ENCODE data around the gene RAD51AP1. TPM values are rescaled to one million over a fixed set of nuclear protein-coding genes. Genes with fewer than 3 reads are reported as not detected.

The RAD51AP1 gene
- total and polyA plus RNA-seq, 5 donors from 2014 or later = 1.1 to 5.7 (median 2.3) TPM

GRCh38 chr12:4595881-4596280 lies 57.2 kb downstream of the RAD51AP1 start:
- H3K4me3 ChIP-seq (ENCODE audit: low read depth, low read length) = no peak overlapping the region
- Mint-ChIP-seq H3K36me3 (no peaks in the 10 kb centered on the region), H3K27ac (no peak overlapping the region), H3K9me3 (no peaks in the 10 kb centered on the region), H3K27me3 (no peaks in the 10 kb centered on the region), H3K4me3 (no peak overlapping the region), H3K4me1 (no peaks in the 10 kb centered on the region)
- no peaks in the 10 kb centered on the region for H3K27me3 ChIP-seq (ENCODE audit: control insufficient read depth, insufficient read depth, low read length)
- no peaks in the 10 kb centered on the region for H3K36me3 ChIP-seq (ENCODE audit: control insufficient read depth, insufficient read depth, low read length)
- no peaks in the 10 kb centered on the region for H3K9me3 ChIP-seq (ENCODE audit: control insufficient read depth in 2 of 2, low read length in 2 of 2)
- DNase-seq (no peak), ATAC-seq (ENCODE audit: low read depth in 2 of 2) (no peak)
- H3K4me1 ChIP-seq (ENCODE audit: control insufficient read depth, insufficient read depth, low read length, poor library complexity, severe bottlenecking) = no peaks in the 10 kb centered on the region
- no peak overlapping the region for H3K27ac ChIP-seq (ENCODE audit: insufficient read depth, low read length, poor library complexity, severe bottlenecking)

GRCh38 chr12:4603421-4603820 lies 64.7 kb downstream of the RAD51AP1 start:
- H3K4me3 ChIP-seq (ENCODE audit: low read depth, low read length) = no peak overlapping the region
- peaks cover 7% of the 10 kb centered on the region for H3K4me1 ChIP-seq (ENCODE audit: control insufficient read depth, insufficient read depth, low read length, poor library complexity, severe bottlenecking)
- H3K27ac ChIP-seq (ENCODE audit: insufficient read depth, low read length, poor library complexity, severe bottlenecking) = no peak overlapping the region
- Mint-ChIP-seq H3K4me1 (peaks cover 19 to 33% (median 20%) of the 10 kb centered on the region in 4 donors), H3K36me3 (peaks cover 4% of the 10 kb centered on the region), H3K9me3 (no peaks in the 10 kb centered on the region), H3K4me3 (peak overlapping the region in 2 of 4 donors; percentile 21 to 80), H3K27me3 (peaks cover 8% of the 10 kb centered on the region), H3K27ac (no peak overlapping the region)
- no peaks in the 10 kb centered on the region for H3K36me3 ChIP-seq (ENCODE audit: control insufficient read depth, insufficient read depth, low read length)
- H3K9me3 ChIP-seq (ENCODE audit: control insufficient read depth in 2 of 2, low read length in 2 of 2) = no peaks in the 10 kb centered on the region
- ATAC-seq (ENCODE audit: low read depth in 2 of 2) = no peak
- H3K27me3 ChIP-seq (ENCODE audit: control insufficient read depth, insufficient read depth, low read length) = no peaks in the 10 kb centered on the region
- DNase-seq = no peak

GRCh38 chr12:4603946-4604345 lies 65.3 kb downstream of the RAD51AP1 start:
- no peak overlapping the region for H3K4me3 Mint-ChIP-seq
- ATAC-seq (ENCODE audit: low read depth in 2 of 2) (no peak), DNase-seq (no peak)
- H3K27me3 Mint-ChIP-seq = peaks cover 8% of the 10 kb centered on the region
- no peaks in the 10 kb centered on the region for H3K9me3 ChIP-seq (ENCODE audit: control insufficient read depth in 2 of 2, low read length in 2 of 2)
- no peak overlapping the region for H3K4me3 ChIP-seq (ENCODE audit: low read depth, low read length)
- peaks cover 19 to 37% (median 22%) of the 10 kb centered on the region in 4 donors for H3K4me1 Mint-ChIP-seq
- H3K36me3 Mint-ChIP-seq = peaks cover 4% of the 10 kb centered on the region
- H3K36me3 ChIP-seq (ENCODE audit: control insufficient read depth, insufficient read depth, low read length) = no peaks in the 10 kb centered on the region
- H3K4me1 ChIP-seq (ENCODE audit: control insufficient read depth, insufficient read depth, low read length, poor library complexity, severe bottlenecking) = peaks cover 7% of the 10 kb centered on the region
- H3K27me3 ChIP-seq (ENCODE audit: control insufficient read depth, insufficient read depth, low read length) = no peaks in the 10 kb centered on the region
- H3K27ac Mint-ChIP-seq = no peak overlapping the region
- H3K9me3 Mint-ChIP-seq = no peaks in the 10 kb centered on the region
- no peak overlapping the region for H3K27ac ChIP-seq (ENCODE audit: insufficient read depth, low read length, poor library complexity, severe bottlenecking)

DNA sequence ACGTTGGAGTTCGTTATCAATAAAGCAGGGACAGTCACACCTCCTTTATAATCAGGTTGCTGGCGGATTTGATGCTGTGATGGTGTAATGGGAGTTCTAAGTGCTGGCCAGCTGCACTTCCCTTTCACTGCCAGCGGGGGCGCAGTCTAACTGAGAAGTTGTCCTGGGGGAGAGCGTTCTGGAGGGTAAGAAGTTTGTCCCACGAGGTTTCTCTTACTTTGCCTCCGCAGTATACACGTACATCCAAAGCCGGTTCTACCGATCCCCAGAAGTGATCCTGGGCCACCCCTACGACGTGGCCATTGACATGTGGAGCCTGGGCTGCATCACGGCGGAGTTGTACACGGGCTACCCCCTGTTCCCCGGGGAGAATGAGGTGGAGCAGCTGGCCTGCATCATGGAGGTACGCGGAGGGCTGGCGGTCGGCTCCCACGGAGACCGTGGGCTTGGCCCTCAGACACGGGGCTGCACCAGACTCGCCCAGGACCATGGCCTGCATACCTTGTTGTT lies 66.0 kb downstream of the RAD51AP1 start:
- Histone ChIP-seq H3K4me3 (ENCODE audit: low read depth, low read length) (peak overlapping the region; percentile 95), H3K27ac (ENCODE audit: insufficient read depth, low read length, poor library complexity, severe bottlenecking) (peak overlapping the region; percentile 39), H3K36me3 (ENCODE audit: control insufficient read depth, insufficient read depth, low read length) (no peaks in the 10 kb centered on the region), H3K27me3 (ENCODE audit: control insufficient read depth, insufficient read depth, low read length) (no peaks in the 10 kb centered on the region), H3K4me1 (ENCODE audit: control insufficient read depth, insufficient read depth, low read length, poor library complexity, severe bottlenecking) (peaks cover 7% of the 10 kb centered on the region), H3K9me3 (ENCODE audit: control insufficient read depth in 2 of 2, low read length in 2 of 2) (no peaks in the 10 kb centered on the region)
- Mint-ChIP-seq H3K36me3 (peaks cover 4% of the 10 kb centered on the region), H3K4me1 (peaks cover 19 to 38% (median 24%) of the 10 kb centered on the region in 4 donors), H3K9me3 (no peaks in the 10 kb centered on the region), H3K27me3 (peaks cover 8% of the 10 kb centered on the region), H3K27ac (peak overlapping the region; percentile 86 to 97 (median 91)), H3K4me3 (peak overlapping the region; percentile 92 to 98 (median 95))
- peak; percentile 63 to 90 (median 78) for DNase-seq
- ATAC-seq (ENCODE audit: low read depth in 2 of 2) = peak; percentile 96 to 98

- H3K36me3 ChIP-seq (ENCODE audit: control insufficient read depth, insufficient read depth, low read length) = peaks cover 13% of the 10 kb centered on the region
- H3K9me3 ChIP-seq (ENCODE audit: control insufficient read depth in 2 of 2, low read length in 2 of 2) = no peaks in the 10 kb centered on the region
- H3K4me1 ChIP-seq (ENCODE audit: control insufficient read depth, insufficient read depth, low read length, poor library complexity, severe bottlenecking) = peaks cover 7% of the 10 kb centered on the region
- Mint-ChIP-seq H3K36me3 (peaks cover 4% of the 10 kb centered on the region), H3K4me3 (peak overlapping the region in 3 of 4 donors; percentile 32 to 94 (median 56)), H3K4me1 (peaks cover 19 to 41% (median 24%) of the 10 kb centered on the region in 4 donors), H3K27ac (peak overlapping the region in 1 of 3 donors; percentile 15), H3K27me3 (peaks cover 4% of the 10 kb centered on the region), H3K9me3 (no peaks in the 10 kb centered on the region)
- H3K27ac ChIP-seq (ENCODE audit: insufficient read depth, low read length, poor library complexity, severe bottlenecking) = no peak overlapping the region
- H3K4me3 ChIP-seq (ENCODE audit: low read depth, low read length) = no peak overlapping the region
- ATAC-seq (ENCODE audit: low read depth in 2 of 2) (no peak), DNase-seq (no peak)
- H3K27me3 ChIP-seq (ENCODE audit: control insufficient read depth, insufficient read depth, low read length) = no peaks in the 10 kb centered on the region
Measured at GRCh38 chr12:4607056-4607455, 68.4 kb downstream of the RAD51AP1 start.

GRCh38 chr12:4609071-4609470 lies 70.4 kb downstream of the RAD51AP1 start:
- Mint-ChIP-seq H3K4me1 (peaks cover 19 to 41% (median 24%) of the 10 kb centered on the region in 4 donors), H3K4me3 (peak overlapping the region in 1 of 4 donors; percentile 31), H3K27me3 (no peaks in the 10 kb centered on the region), H3K36me3 (peaks cover 19% of the 10 kb centered on the region), H3K9me3 (no peaks in the 10 kb centered on the region), H3K27ac (peak overlapping the region in 1 of 3 donors; percentile 34)
- no peaks in the 10 kb centered on the region for H3K9me3 ChIP-seq (ENCODE audit: control insufficient read depth in 2 of 2, low read length in 2 of 2)
- peaks cover 30% of the 10 kb centered on the region for H3K36me3 ChIP-seq (ENCODE audit: control insufficient read depth, insufficient read depth, low read length)
- H3K27ac ChIP-seq (ENCODE audit: insufficient read depth, low read length, poor library complexity, severe bottlenecking) = no peak overlapping the region
- H3K27me3 ChIP-seq (ENCODE audit: control insufficient read depth, insufficient read depth, low read length) = no peaks in the 10 kb centered on the region
- peaks cover 7% of the 10 kb centered on the region for H3K4me1 ChIP-seq (ENCODE audit: control insufficient read depth, insufficient read depth, low read length, poor library complexity, severe bottlenecking)
- no peak for ATAC-seq (ENCODE audit: low read depth in 2 of 2)
- H3K4me3 ChIP-seq (ENCODE audit: low read depth, low read length) = no peak overlapping the region
- DNase-seq = no peak

Other genes with a start within 250 kb of the RAD51AP1 start
- 13.3 TPM for gene TIGAR, start 217.7 kb upstream of the RAD51AP1 start, total RNA-seq
- 1 to 10 TPM; 2.1 to 7.1 (median 5.6) TPM for gene TIGAR, start 217.7 kb upstream of the RAD51AP1 start, polyA plus RNA-seq
- not detected for gene FGF23, start 159.2 kb upstream of the RAD51AP1 start, total RNA-seq
- gene FGF23, start 159.2 kb upstream of the RAD51AP1 start, polyA plus RNA-seq = not detected
- not detected for gene FGF6, start 93.1 kb upstream of the RAD51AP1 start, total RNA-seq
- gene FGF6, start 93.1 kb upstream of the RAD51AP1 start, polyA plus RNA-seq = not detected
- gene DYRK4, start 23.3 kb downstream of the RAD51AP1 start, total RNA-seq = 11.4 TPM
- 10 to 100 TPM; 33.2 to 43.1 (median 37.7) TPM for gene DYRK4, start 23.3 kb downstream of the RAD51AP1 start, polyA plus RNA-seq
- gene AKAP3, start 110.2 kb downstream of the RAD51AP1 start, total RNA-seq = 1.5 TPM
- gene AKAP3, start 110.2 kb downstream of the RAD51AP1 start, polyA plus RNA-seq = 1 to 10 TPM in 2 of 4 donors, under 1 TPM in 2; 0.78 to 1.8 (median 1.3) TPM
- 61.1 TPM for gene NDUFA9, start 110.2 kb downstream of the RAD51AP1 start, total RNA-seq
- gene NDUFA9, start 110.2 kb downstream of the RAD51AP1 start, polyA plus RNA-seq = 100 to 1,000 TPM; 127 to 204 (median 187) TPM
- 7.3 TPM for gene GALNT8, start 181.5 kb downstream of the RAD51AP1 start, total RNA-seq
- 1 to 10 TPM; 2.0 to 4.3 (median 3.3) TPM for gene GALNT8, start 181.5 kb downstream of the RAD51AP1 start, polyA plus RNA-seq